GM18520 (cell line): Measurements from ENCODE around the gene SOX21.

Source experiments
- ATAC-seq: cut with Tn5 transposase; IDR thresholded peaks from one replicate; pipeline ENCODE4 v1.9.1; 2021; ENCODE audit not compliant: unreplicated experiment

SOX21 gene

DNA sequence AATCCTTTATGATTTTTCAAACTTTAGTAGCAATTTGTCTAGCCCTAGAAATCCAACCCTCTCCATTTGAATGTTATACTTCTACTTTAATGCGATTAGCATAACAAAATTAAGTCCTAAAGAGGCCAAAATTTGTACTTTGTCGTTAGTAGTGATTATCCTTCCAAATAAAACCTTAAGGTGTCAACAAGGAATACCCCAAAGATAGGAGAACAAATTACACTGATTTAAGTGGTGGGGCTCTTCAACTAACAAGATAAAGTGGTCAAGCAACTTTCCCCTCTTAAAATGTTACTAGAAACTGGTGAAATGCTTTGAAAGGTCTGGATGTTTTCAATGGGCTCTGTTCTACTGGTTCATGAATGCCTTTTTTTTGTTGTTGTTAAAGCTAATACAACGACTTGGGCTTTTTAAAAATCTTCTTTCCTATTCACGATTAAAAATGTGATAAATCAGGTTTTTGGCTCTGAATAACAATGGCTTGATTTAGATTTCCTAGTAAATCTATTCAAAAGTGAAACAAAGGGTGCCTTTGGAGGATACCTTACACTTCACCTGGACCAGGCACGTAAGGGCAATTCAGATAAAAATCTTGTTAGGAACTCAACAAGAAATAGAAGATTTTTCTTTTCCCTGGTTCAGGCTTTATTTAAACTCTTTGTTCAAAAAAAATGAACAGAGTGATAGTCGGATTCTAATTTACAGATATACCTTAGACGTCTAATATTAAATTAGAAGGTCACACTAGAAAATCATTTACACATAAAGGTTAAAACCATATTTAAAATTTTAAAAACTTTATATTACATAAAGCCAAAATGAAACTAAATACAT lies 3.1 kb downstream of the SOX21 start:
- no peak for ATAC-seq

DNA sequence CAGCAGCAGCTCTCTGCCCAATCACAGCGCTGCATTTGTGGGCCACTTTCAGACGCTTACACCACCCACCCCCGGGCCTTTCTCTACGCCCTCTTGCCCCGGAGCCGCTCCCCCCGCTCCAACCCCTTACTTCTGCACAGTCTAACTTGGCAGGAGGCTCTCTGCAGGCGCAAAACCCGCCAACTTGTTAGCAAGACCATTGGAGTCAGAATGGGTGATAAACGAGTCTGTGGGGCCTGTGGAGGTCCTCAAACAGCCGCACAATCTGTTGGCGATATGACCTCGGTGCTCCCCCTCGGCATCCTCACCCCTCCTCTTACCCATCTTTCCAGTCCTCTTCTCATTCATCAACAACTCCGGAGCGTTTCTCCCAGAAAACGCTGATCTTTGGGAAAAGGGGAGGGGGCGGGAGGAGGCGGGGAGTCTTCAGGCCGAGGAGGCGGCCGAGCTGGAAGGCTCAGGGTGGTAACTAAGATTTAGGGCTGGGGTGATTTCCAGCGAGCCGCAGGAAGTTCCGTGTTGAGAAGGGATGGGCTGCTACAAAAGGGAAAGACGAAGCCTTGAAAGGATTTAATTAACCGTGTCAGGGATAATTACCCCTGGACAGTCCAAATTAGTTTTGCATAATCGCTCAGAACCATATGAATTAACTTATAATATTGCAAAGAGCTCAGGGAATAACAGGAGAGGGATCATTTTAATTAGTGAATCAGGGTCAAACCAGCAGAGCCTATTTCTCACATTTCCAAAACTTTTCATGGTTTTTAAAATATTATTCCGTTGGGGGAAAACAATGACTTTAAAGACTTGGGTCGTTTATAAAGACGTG lies 4.1 kb downstream of the SOX21 start:
- no peak for ATAC-seq

DNA sequence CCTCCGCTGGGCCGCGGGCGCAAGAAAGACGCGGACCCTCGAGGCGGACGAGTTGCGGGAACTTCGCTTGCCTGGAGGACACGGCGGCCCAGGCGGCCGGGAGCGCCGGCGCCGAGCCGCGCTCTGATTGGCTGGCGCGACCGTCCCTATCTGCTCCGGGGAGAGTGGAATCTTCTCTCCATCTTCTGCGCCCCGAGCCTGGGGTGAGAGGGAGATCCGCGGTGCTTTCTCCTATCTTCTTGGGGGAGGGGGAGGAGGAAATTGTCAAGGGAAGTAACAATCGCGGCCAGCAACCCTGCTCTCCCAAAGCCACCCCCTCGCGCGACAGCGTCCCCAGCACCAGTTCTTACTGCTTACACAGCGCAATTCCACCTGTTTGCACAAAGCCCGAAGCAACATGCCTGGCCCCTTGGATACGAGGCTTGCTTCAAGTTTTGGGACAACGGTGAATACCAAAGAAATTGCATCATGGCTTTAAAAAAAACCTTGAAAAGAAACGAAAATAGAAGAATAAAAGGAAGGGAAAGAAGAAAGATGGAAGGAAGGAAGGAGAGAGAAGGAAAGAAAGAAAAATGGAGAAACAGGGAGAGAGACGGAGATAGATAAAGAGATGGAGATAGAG lies 4.8 kb downstream of the SOX21 start:
- ATAC-seq: no peak

DNA sequence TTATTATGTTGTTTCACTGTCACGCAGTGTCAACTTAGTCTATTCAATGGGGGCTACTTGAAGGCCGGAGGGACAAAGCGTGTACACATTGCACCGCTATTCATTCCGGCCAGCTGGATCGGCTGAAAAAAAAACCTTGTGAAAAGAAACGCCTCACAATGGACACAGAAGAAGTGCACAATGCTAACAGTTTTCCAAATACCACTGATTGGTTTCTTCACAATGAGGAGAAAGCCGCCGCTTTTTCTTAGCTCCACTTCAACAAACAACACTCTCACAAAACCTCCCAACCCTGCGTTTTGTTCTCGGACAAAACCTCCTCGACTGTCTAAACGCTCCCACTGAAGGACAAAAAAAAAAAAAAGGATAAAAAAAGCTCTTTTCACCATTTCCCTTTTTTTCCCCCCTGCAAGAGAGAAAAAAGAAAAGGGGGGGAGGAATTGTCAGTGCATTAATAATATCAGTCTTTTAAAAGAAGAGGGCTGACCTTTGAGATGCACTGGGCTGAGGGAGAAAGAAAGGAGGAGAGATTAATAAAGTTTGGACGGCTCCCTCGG lies 5.4 kb downstream of the SOX21 start:
- no peak for ATAC-seq

DNA sequence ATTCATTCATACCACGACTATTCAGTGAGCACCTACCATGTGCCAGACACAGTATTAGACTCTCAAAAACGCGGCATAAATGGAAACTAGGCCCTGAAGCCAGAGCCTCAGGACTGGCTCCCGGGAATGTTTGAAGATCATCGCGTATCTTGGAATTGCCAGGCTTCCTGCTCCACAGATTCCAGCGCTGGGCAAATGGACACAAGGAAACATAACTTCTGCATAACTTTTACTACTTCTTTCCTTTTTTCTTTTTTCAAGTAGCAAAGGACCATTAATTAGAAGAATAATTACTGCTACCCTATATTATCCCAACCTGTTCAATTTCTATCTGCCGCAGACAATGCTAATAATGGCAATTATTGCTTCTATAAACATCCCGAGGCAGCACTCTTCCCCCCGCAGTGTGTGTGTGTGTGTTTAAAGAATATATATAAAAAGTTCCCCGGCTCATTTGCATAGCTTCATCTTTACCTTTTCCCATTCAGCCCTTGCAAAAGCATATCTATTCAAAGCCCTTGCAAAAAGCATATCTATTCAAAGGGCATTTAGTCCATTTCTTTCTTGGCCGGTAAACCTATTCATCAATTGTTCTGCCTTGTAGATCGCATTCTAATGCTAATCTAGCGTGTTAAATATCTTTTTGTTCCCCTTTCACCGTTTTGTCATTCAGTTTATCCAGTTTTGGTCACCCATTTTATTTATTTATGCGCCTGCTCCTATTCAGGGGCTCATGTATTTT lies 6.1 kb downstream of the SOX21 start:
- ATAC-seq: no peak

DNA sequence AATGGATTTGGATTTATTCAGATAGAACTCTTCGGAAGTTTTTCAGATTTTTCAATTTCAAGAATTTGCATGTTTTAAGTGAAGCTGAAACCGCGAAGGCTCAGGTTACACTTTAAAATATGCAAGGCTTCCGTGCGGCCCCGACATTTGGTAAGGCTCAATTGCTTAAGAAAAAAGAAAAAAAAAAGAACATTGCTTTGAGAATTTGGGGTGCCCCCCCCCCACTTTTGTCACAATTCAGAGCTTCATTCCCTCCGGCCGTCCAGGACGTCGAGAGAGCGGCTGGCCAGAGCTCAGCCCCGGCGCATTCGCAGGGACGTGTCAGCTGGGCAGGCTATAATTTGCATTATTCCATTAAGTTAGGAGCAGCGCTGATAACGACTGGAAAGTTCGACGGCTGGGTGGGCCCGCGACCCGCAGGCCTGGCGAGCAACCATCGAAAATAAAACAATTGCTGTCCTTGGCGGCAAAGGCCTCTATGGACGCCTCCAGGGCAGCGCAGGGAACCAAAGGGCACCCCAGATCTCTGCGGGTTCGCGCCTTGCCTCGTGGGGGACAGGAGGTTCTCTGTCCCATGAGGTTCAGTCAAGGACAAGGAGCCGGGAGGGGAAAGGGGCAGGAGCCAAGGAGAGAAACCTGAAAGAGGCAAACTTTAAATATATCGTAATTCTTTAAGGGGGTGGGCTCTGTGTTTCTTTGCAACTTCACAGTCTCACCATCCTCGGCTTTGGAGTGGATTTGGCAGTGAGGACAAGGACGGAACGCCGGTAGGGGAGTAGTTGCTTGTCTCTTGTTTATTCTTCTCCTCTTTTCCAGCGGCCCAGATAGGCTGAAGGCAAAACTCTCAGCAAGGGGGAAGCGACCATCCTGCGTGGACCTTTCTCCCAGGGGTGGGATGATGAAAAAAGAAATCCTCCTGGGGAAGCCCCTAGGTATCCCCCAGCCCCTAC lies 7.0 kb downstream of the SOX21 start:
- no peak for ATAC-seq

DNA sequence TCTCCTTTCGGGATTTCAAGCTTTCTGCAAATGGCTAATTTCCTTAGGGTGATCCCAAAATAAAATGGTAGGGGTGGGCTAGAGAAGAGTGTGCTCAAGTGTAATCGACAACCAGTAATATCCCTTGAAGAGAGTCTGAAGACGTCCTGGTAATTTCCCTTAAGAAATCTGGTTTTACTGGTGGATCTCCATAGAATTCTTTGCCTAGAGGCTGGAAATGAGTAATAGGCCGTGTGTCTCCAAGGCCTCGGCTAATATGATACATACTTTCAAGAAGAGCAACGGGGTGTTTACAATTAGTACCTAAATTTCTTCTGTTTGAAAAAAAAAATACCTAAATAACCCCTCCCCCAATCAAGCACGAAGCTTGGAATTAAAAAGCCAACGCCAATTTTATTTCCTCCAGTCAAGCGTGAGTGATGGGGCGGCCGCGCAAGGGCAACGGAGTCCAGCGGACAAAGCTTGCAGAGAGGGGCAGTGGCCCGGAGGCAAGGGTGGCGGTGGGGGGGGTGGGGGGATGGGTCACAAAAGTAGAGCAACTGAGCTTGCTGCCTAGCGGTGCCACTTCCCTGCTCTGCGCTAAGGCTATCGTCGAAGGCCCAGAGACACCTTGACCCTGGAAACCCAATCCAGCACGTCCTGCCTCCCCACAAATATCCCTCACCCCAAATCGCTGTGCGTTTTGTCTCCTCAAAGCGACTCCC lies 7.8 kb downstream of the SOX21 start:
- no peak for ATAC-seq

DNA sequence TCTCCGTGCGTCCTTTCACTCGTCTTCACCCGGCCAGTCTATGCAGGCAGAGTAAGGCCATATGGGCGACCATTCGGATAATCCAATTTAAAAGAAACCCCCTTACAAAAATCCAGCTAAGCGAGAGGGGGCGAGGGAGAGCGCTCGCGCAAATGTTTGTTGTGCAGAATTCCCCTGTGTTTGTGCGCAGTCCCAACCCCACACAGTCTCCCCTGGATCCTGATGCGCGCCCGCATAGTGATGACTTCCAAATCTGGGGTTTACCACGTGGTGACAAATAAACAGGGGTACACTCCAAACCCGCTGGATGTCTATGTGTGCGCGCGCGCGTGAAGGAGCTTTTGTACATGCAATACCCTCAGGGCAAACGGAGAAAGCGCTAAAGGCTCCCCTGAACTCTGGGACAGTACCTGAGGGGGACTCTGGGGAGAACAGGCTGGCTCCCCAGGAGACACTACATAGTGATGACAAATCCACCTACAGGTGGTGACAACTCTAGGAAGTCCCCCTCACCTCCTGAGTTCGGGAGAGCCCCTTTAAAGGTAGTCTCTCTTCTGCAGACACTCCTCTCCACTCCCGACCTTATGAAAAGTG lies 8.5 kb downstream of the SOX21 start:
- no peak for ATAC-seq

DNA sequence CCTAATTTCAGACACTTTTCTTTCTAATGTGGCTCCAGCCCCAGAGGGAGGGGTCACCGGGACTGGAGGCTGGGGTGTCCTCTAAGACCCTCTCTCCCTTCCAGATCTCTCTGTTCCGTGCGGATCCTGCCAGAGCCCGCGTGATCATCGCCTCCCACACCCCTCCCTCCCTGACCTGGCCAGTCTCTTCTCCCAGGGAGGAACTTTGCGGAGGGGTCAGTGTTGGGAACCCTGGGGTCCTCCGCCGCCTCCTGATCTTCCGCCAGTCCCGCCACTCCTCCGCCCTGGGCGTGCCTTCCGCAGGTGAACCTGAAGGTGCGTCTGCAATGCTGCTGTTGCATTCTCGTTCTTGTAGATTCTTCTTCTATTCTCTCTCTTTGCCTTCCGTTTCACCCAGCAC lies 9.1 kb downstream of the SOX21 start:
- no peak for ATAC-seq

DNA sequence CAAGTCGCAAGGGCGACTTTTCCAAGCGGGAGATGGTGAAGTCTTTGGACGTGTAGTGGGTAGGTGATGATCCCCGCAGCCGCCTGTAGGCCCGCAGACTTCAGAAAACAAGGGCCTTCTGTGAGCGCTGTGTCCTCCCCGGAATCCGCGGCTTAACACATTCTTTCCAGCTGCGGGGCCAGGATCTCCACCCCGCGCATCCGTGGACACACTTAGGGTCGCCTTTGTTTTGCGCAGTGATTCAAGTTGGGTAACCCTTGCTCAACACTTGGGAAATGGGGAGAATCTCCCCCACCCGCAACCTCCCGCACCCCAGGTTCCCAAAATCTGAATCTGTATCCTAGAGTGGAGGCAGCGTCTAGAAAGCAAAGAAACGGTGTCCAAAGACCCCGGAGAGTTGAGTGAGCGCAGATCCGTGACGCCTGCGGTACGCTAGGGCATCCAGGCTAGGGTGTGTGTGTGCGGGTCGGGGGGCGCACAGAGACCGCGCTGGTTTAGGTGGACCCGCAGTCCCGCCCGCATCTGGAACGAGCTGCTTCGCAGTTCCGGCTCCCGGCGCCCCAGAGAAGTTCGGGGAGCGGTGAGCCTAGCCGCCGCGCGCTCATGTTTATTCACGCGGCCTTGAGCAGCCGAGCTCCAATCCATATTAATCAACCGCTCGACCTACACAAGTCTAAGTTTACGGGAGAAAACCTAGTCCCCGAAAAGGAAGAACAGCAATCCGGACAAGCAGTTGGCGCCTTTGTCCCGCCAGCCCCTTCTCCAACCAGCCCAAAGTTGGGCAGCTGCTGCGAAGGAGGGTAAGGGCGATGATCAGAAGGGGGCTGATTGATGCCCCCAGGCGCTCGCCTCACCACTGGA lies 9.9 kb downstream of the SOX21 start:
- no peak for ATAC-seq

DNA sequence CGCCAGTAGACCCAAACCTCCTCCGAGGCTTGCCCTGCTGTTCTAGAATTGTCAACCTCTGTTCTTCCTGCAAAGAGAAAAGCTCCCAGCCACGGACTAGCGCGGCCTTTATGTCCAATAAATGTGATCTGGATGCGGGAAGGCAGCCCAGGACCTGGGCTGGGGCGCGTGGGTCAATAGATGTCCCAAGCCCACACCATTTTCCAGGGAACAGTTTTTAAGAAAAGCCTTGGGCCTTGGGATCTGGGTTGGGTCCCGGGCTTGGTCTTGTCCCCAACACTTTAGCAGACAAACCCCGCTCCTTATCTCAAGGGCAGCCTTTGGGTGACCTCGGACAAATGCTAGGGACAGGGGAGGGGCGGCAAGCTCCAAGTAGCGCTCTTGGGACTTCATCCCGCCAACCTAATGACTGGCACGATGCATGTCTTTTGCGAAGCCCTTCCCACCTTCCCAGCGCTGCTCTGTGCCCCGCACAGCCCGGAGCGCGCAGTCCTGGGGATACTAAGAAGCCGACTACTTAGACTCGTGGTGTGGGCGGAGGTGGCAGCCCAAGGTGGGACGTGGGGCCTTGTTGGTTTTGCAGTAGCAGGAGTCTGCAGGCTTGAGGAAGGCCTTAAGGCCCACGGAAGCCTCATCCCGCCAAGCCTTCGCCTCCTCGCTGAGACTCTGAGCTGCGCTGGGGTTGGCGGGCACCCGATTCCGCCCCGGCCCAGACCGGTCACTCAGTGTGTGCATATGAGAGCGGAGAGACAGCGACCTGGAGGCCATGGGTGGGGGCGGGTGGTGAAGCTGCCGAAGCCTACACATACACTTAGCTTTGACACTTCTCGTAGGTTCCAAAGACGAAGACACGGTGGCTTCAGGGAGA lies 10.8 kb downstream of the SOX21 start:
- no peak for ATAC-seq

DNA sequence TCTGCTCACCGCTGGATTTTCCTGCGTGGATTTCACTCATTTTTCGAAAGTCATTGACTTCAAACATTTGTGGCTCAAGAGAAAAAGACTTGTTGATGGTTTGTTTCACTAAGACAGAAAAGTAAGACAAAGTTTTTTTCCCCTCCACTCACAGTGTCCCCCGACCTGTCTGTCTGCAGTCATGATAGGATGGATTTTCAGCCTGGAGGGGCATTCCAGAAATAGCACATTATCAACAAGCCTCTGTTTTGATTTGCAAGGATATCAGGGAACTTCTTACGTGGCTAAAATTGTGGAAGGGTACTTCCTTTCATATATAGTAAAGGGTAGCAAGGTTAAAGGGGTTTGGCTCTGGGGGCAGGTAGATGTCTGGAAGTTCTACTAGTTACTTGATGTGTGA lies 11.8 kb downstream of the SOX21 start:
- ATAC-seq: no peak

DNA sequence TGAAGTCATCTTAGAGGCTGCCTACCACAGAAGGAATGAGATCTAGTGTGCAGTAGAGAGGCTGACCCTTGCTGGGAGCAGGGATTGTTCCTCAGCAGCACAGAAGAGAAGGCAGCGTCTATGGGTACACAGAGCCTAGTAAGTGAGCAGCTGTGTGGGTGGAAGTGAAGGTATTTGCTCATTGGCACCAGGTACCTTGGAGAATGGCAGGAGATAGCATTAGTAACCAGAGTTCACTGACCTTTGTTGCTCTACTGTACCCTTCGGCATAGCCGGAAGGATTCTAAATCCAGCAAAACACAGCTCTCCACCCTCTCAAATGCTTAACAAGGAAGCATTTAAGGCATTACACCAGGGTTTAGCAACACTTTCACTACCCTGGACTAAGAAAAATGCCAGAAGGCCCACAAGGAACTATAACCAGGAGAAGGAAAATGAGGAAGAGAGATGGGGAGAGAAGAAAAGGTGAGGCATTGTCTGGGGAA lies 12.3 kb downstream of the SOX21 start:
- no peak for ATAC-seq

DNA sequence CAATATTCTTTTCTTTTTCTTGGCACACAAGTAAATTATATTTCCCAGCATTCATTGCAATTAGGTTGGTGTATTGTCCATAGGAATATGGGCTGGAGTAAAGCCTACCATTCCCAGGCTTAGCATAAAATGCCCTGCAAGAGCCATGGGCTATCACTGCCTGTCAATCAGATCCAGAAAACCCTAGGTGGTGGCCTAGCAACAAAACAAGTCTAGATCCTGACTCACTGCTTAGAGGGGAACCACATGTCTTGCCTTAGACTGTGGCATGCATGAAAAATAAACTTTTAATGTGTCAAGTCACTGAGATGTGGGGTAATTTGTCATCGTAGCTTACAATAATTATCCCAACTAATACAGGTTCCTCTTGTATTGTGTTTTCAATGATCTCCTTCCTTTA lies 16.2 kb downstream of the SOX21 start:
- no peak for ATAC-seq

DNA sequence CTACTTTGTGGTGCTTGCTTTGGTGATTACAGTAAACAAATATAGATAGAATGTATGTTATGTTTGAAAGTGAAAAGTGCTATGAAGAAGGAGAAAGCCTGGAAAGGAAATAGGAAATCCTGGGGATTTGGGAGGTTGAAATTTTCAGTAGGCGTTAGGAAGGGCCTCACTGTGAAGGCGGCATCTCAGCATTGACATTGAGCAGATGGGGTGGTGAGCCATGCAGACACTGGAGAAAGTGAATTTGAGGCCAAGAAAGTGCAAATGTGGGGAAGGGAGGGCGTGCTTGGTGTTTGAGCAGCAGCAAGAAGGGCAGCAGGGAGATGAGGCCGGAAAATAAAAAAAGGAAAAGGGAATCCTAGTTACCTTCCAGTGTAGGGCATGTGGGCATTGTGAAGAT lies 20.3 kb downstream of the SOX21 start:
- ATAC-seq: no peak

DNA sequence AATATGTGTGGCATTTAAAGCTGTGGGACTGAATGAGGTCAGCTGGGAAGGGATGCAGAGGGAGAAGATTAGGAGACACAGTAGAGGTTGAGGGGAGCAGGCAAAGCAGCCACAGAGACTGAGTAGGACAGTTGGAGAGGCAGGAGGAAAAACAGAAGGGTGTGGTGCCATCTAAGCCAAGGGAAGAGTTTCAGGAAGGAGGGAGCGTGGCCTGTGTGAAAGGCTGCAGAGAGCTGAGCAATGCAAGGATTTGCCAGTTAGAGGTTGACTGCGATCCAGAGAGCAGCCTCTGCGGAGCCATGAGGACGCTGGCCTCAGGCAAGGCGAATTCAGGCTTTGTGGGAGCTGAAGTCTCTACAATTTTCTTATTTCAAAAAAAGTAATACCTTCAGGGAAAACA lies 28.9 kb downstream of the SOX21 start:
- no peak for ATAC-seq

DNA sequence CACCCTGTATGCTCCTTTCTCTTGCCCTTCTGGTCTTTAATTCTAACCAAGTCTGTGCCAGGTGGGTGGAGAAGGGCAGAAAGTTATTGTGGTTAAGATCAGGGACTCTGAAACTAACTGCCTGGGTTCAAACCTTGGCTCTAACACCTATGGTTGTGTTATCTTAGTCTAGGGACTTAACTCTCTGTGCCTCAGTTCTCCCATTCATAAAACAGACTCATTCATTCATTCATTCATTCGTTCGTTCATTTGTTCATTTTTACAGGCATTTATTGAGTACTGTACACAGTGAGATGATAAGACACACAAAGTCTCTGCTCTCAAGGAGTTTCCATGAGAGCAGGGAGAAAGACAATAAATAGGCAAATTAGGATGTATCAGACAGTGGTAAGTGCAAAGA lies 30.1 kb downstream of the SOX21 start:
- ATAC-seq: no peak
